Measurements from ENCODE around the gene S100A2.
A peak's percentile ranks its signal among the peaks of the same experiment; 100 is the strongest.

The S100A2 gene

GRCh38 chr1:153565529-153566374 lies at the start of gene S100A2:
TSS of gene S100A2 (minus strand) at chr1:153565844. CDS start at chr1:153563877, 1,967 bp downstream.
- DNase-seq (ENCODE audit: low spot score), result no peak

DNA sequence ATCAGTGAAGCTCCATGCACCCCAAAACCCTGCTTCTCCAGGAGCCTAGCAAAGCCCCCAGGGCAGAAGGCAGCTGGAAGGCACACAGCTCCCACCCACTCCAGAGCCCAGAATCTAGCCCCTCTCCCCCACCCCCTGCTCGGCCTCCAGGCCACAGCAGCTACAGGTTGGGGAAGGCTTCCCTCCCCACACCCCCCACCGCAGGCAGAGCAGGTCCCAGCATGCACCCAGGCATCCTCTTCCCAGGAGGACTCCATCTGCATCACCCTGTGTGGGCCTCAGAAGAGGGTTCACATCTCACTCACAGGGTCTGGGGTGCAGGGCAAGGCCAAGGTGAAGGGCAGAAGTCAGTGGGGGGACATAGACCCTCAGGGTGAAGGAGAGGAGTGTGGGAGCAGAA lies 49.8 kb upstream of the S100A2 start:
- no peak for DNase-seq (ENCODE audit: low spot score)

DNA sequence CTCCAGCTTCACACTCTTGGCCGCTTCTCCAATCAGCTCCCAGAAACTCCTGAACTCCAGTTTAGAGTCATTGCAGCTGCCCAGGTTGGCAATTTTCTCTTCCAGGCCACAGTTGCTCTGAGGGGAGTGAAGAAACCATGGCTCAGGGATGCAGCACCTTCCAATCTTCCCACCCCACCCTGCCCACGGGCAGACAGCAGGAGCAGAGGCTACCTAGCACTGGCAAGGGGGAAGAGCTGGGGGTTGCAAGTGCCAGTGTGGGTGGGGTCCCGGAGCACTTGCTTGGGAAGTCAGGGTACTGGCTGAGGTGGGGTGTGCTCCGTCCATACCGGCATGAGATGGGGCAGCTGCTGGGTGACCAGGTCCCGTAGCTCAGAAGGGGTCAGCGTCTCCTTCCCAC lies 49.3 kb upstream of the S100A2 start:
- no peak for DNase-seq (ENCODE audit: low spot score)

- DNase-seq (ENCODE audit: low spot score), result no peak
Observed at GRCh38 chr1:153614189-153614900, 48.7 kb upstream of the S100A2 start.

DNA sequence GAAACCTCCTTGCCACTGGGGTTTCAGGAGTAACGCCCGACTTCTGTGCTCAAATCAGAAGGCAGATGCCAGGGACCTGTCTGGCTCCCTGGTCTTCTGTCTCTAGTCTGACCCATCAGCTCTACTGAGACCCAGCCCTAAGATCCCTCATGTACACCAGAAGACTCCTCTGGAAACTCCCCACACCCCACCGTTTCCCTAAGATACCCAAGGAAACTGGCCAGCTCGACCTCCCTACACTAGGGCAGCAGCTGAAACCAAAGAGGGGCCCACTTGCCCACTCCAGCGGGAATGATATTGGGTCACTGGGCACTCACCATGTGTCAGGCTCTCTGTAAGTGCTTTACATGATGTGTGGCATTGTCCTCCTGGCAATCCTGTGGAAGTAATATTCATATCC lies 47.8 kb upstream of the S100A2 start:
- no peak for DNase-seq (ENCODE audit: low spot score)

GRCh38 chr1:153612755-153613331 lies 47.2 kb upstream of the S100A2 start, which contains the start of gene S100A16:
TSS of gene S100A16 (minus strand) at chr1:153613137. CDS start at chr1:153608151, 4,986 bp downstream.
- DNase-seq (ENCODE audit: low spot score), result peak; percentile 80

- DNase-seq (ENCODE audit: low spot score), result no peak
Observed at GRCh38 chr1:153612111-153612754, 46.6 kb upstream of the S100A2 start.

GRCh38 chr1:153611356-153611755 lies 45.7 kb upstream of the S100A2 start:
- DNase-seq (ENCODE audit: low spot score), result no peak

- no peak for DNase-seq (ENCODE audit: low spot score)
Observed at GRCh38 chr1:153610811-153611301, 45.2 kb upstream of the S100A2 start.

DNA sequence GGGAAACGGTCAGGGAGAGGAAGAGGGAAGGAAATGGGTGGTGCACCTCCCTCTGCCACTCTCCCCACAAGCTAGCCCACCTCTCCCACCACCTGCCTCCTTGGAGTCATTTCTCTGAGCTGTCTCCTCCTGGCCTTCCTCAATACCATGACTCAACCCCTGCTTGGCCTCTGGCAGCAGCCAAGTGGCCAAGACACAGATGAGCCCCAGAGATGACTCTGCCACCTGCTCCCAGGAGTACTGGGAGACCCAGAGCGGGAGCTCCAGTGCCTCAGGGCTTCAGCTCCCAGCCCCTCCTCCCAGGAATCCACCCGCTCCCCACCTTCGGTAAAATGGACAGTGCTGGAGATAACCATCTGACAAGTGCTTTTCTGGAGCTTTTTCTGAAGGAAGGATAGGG lies 44.7 kb upstream of the S100A2 start:
- no peak for DNase-seq (ENCODE audit: low spot score)

DNA sequence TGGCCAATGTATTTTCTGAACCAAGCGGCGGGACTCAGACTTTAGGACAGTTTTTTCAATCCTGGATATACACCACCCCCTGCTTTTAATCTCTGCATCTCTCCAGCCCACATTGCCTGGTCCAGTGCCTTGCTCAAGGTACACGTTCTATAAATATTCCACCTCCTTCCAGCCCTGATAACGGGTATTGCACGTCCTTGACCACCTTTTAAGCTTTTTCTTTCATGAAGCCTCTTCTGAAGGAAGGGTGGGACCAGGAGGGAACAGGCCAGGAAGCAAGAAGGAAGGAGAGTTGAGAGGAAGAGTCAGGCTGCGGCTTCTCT lies 43.9 kb upstream of the S100A2 start:
- no peak for DNase-seq (ENCODE audit: low spot score)

DNA sequence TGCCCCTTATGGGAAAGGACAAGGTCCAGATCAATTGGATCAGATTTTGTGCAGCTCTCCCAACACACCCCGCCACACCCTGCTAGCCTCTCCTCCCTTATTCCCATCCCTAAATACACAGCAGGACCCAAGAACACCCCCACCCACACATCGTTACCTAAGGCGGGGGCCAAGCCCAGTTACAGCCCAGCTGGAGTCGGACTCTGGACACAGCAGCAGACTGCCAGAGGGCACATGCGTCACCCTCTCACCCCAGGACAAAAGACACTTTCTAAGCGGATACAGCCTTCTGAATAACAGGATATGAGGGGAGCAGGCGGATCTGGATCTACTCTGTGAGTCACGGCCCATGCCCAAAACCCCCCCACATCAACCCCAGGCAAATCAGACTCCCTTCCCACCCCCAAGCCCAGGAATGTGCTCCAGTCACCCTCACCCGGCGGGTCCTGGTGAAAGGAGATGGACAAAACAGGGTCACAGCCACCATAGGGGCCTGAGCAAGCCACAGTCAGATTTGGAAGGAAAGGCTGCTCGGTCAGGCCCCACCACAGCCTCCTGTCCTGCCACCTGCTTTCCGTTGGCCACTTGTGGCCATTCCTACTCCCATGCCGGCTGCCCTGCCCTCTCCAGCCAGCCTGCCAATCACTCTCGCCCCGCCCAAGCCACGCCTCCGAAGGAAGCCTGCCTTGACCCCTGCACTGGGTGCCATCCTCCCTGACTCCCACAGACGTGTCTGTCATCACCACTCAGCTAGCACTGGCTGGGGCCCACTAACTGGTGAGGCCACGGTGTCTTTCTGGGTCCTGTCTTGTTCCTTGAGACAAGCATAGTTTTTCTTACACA lies 43.3 kb upstream of the S100A2 start:
- DNase-seq (ENCODE audit: low spot score), result no peak

GRCh38 chr1:153608089-153608682 lies 42.5 kb upstream of the S100A2 start:
- DNase-seq (ENCODE audit: low spot score), result no peak

GRCh38 chr1:153607381-153607780 lies 41.7 kb upstream of the S100A2 start:
- no peak for DNase-seq (ENCODE audit: low spot score)

DNA sequence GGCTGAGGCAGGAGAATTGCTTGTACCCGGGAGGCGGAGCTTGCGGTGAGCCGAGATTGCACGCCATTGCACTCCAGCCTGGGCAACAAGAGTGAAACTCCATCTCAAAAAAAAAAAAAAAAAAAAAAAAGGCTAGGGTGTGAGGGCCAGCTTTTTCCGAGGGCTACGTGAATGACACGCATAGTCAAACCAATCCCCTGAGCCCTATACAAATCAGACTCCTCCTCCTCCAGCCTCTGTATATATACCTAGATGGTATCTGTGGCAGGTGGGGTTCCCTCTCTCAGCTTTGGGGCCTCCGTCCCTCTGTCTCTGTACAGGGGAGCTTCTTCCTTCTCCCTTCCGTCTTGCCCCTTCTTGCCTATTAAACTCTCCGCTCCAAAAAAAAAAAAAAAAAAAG lies 40.5 kb upstream of the S100A2 start:
- no peak for DNase-seq (ENCODE audit: low spot score)

DNA sequence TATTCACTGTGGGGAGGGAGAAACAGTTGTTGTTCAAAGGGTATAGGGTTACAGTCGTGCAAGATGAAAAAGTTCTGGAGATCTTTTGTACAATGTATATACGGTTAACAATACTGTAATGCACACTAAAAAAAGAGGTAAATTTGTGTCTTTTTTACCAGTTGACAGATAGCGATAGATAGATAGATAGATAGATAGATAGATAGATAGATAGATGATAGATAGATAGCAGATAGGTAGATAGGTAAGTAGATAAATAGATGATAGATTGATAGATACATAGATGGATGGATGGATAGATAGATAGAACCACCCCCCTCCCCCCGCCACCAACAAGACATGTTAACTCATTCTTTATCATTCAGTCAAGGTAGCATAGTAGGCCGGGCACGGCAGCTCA lies 37.1 kb upstream of the S100A2 start:
- no peak for DNase-seq (ENCODE audit: low spot score)

DNA sequence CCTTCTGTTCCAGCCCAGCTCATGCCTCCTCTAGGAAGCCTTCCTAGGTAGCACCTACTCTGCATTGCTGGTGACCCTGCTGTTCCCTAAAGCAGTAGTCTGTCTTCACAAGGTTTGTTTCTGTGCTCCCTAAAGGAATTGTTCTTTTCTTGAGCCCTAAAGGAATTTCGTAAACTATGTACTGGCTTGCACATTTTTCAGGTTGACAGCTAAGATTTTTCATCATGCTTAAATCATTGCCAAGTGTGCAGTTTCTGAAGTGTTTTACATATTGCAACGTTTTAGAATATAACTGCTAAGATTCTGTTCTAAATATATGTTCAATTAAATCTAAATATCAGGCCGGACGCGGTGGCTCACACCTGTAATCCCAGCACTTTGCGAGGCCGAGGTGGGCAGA lies 34.2 kb upstream of the S100A2 start:
- DNase-seq (ENCODE audit: low spot score), result no peak

- DNase-seq (ENCODE audit: low spot score), result no peak
Observed at GRCh38 chr1:153598309-153599172, 32.9 kb upstream of the S100A2 start.

GRCh38 chr1:153597206-153597605 lies 31.6 kb upstream of the S100A2 start:
- DNase-seq (ENCODE audit: low spot score), result no peak

DNA sequence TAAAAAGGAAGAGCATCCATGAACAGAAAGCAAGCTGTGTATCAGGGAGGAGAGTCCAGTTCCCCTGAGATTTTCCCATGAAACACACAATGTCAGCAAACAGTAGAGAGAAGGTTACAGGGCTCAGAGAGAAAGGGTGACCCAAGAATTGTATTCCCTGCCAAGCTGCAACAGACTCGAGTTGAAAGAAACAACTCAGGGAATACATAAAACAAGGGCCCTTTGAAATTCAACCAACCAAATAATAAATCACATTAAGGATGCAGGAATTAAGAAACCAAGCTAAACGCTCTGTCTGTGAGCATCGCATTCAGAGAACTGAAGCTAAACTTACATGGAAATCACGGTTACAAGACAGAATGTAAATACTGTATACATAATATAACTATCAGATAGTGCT lies 27.1 kb upstream of the S100A2 start:
- DNase-seq (ENCODE audit: low spot score), result no peak

Measured in HuH-7.5 (cell line).